ENCODE results near the gene R3HCC1L. TPM values are rescaled to one million over a fixed set of nuclear protein-coding genes. Genes with fewer than 3 reads are reported as not detected.

Gene R3HCC1L
- total and polyA plus RNA-seq, 2 of the 4 experiments (the other 2 are of a cell fraction): 8.3 to 14.7 TPM

DNA sequence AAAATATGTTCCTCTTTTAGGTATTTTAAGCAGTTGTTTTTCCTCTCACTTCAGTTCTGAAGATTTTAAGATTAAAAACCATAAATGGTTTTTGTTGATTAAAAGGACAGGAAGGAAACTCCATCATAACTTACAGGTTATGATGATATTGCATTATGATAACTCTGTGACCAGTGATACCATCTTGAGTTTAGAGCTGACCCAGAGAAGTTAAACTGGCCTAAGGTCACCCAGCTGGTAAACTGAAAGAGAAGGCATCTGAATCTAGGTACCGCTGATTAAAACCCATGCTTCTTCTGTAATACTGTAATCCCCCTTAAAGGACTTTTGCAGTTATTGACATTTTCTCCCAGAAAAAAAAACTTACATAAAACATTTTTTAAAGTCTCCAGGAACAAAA is 103.9 kb downstream of the R3HCC1L start:
- H4K91ac ChIP-seq (ENCODE audit: insufficient read depth, low read depth, low read length): no peak overlapping the region
- no peak for TF ChIP-seq RAD21 (IDR thresholded peaks at IDR 0.05; ENCODE audit: low read length)
- no peak for TF ChIP-seq RCOR1 (IDR thresholded peaks at IDR 0.05; ENCODE audit: insufficient replicate concordance, low read length)
- TF ChIP-seq BHLHE40 (IDR thresholded peaks at IDR 0.05; ENCODE audit: low read depth, low read length): no peak
- TF ChIP-seq SMC3 (IDR thresholded peaks at IDR 0.05; ENCODE audit: low read depth, low read length): no peak
- TF ChIP-seq, protein P1, sequence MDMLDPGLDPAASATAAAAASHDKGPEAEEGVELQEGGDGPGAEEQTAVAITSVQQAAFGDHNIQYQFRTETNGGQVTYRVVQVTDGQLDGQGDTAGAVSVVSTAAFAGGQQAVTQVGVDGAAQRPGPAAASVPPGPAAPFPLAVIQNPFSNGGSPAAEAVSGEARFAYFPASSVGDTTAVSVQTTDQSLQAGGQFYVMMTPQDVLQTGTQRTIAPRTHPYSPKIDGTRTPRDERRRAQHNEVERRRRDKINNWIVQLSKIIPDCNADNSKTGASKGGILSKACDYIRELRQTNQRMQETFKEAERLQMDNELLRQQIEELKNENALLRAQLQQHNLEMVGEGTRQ (IDR thresholded peaks at IDR 0.05; ENCODE audit: low read depth, low read length): no peak
- TF ChIP-seq, protein P2, sequence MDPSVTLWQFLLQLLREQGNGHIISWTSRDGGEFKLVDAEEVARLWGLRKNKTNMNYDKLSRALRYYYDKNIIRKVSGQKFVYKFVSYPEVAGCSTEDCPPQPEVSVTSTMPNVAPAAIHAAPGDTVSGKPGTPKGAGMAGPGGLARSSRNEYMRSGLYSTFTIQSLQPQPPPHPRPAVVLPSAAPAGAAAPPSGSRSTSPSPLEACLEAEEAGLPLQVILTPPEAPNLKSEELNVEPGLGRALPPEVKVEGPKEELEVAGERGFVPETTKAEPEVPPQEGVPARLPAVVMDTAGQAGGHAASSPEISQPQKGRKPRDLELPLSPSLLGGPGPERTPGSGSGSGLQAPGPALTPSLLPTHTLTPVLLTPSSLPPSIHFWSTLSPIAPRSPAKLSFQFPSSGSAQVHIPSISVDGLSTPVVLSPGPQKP (IDR thresholded peaks at IDR 0.05; ENCODE audit: borderline replicate concordance, low read depth, low read length): no peak
- TF ChIP-seq POLR2A (IDR thresholded peaks at IDR 0.05; ENCODE audit: low read depth, low read length): no peak
- TF ChIP-seq, protein P3, sequence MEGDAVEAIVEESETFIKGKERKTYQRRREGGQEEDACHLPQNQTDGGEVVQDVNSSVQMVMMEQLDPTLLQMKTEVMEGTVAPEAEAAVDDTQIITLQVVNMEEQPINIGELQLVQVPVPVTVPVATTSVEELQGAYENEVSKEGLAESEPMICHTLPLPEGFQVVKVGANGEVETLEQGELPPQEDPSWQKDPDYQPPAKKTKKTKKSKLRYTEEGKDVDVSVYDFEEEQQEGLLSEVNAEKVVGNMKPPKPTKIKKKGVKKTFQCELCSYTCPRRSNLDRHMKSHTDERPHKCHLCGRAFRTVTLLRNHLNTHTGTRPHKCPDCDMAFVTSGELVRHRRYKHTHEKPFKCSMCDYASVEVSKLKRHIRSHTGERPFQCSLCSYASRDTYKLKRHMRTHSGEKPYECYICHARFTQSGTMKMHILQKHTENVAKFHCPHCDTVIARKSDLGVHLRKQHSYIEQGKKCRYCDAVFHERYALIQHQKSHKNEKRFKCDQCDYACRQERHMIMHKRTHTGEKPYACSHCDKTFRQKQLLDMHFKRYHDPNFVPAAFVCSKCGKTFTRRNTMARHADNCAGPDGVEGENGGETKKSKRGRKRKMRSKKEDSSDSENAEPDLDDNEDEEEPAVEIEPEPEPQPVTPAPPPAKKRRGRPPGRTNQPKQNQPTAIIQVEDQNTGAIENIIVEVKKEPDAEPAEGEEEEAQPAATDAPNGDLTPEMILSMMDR (conservative IDR thresholded peaks at IDR 0.05; ENCODE audit: low read depth, low read length): no peak
- no peak for TF ChIP-seq FOS (IDR thresholded peaks at IDR 0.05; ENCODE audit: low read depth, low read length)
- no peak for TF ChIP-seq CHD1 (IDR thresholded peaks at IDR 0.05; ENCODE audit: low read depth, low read length)
- no peak for TF ChIP-seq NFE2L2 (IDR thresholded peaks at IDR 0.05; ENCODE audit: low read depth, low read length)
- no peak for TF ChIP-seq MAFK (IDR thresholded peaks at IDR 0.05; ENCODE audit: low read depth, low read length)
- TF ChIP-seq CEBPB (IDR thresholded peaks at IDR 0.05; ENCODE audit: low read depth, low read length): no peak
- no peak for TF ChIP-seq MAZ (IDR thresholded peaks at IDR 0.05; ENCODE audit: borderline replicate concordance, low read depth, low read length)
- no peak for TF ChIP-seq RFX5 (IDR thresholded peaks at IDR 0.05; ENCODE audit: low read depth, low read length)
- no peak overlapping the region for H2BK120ac ChIP-seq (ENCODE audit: low read depth, low read length)
- no peak overlapping the region for H3K4ac ChIP-seq (ENCODE audit: low read depth, low read length)
- no peak overlapping the region for H4K8ac ChIP-seq (ENCODE audit: low read depth in 2 of 2, low read length in 2 of 2)
- H3K9ac ChIP-seq (ENCODE audit: low read depth, low read length): no peak overlapping the region
- H2BK5ac ChIP-seq (ENCODE audit: low read depth, low read length, poor library complexity, severe bottlenecking): no peak overlapping the region
- no peak overlapping the region for H3K23ac ChIP-seq (ENCODE audit: low read depth, low read length)
- DNase-seq (no peak), ATAC-seq (ENCODE audit: low read depth) (no peak)
- ChIA-PET CTCF (interaction anchor here (0.9 to 1.3 kb wide), 2 partner anchors 24 to 68 kb away, joined by 4 read pairs; no protein-coding TSS in a partner anchor), POLR2A (ENCODE audit: unreplicated experiment) (no interaction called here)
- no peak overlapping the region for H3K18ac ChIP-seq (ENCODE audit: low read depth, low read length)
- dilution Hi-C loops (cut with HindIII; ENCODE audit: low sequenced_read_pairs, unreplicated experiment): no loop called here
- H3K14ac ChIP-seq (replicated peaks; ENCODE audit: low read depth, low read length): no peak overlapping the region
- H3K9me3 ChIP-seq (ENCODE audit: control insufficient read depth, insufficient read depth, low read length): no peaks in the 10 kb centered on the region
- H2BK20ac ChIP-seq (ENCODE audit: low read depth, low read length): no peak overlapping the region
- H3K56ac ChIP-seq (ENCODE audit: extremely low read depth, insufficient read depth, low read length): no peak overlapping the region
- no peak overlapping the region for H2BK15ac ChIP-seq (ENCODE audit: low read depth, low read length)
- no peak overlapping the region for H3K4me2 ChIP-seq (ENCODE audit: low read depth, low read length)
- intact Hi-C loops (cut with micrococcal nuclease): no loop called here
- peaks cover 9% of the 10 kb centered on the region for H3K36me3 ChIP-seq (ENCODE audit: control insufficient read depth, insufficient read depth, low read length)
- no peak overlapping the region for H2AK5ac ChIP-seq (ENCODE audit: low read depth, low read length)
- H3K27ac ChIP-seq (ENCODE audit: insufficient read depth, low read length): no peak overlapping the region
- no peak overlapping the region for H3K4me3 ChIP-seq (ENCODE audit: insufficient read depth, low read depth, low read length)
- in situ Hi-C loops (cut with MboI; ENCODE audit: low sequenced_read_pairs): no loop called here
- no peaks in the 10 kb centered on the region for H4K20me1 ChIP-seq (ENCODE audit: insufficient read depth, low read length)
- no peak overlapping the region for H2AFZ ChIP-seq (replicated peaks; ENCODE audit: low read length, poor library complexity)
- H3K79me1 ChIP-seq (ENCODE audit: low read depth in 1 of 2, low read length in 2 of 2): no peaks in the 10 kb centered on the region; a peak in 1 of 4 replicates
- H3K27me3 ChIP-seq (ENCODE audit: control insufficient read depth, insufficient read depth, low read length): no peaks in the 10 kb centered on the region
- BruUV-seq (replicated peaks): no TSS peak
- no peaks in the 10 kb centered on the region for H3K9me1 ChIP-seq (ENCODE audit: insufficient read depth, low read length)
- no peak overlapping the region for H2AK9ac ChIP-seq (replicated peaks; ENCODE audit: low read depth, low read length, poor library complexity)
- no CpG with 5 or more reads among the region's 1 CpG for WGBS, 2 experiments (ENCODE audit: extremely low coverage in 2 of 2, insufficient read length in 1 of 2)
- no peaks in the 10 kb centered on the region for H3K4me1 ChIP-seq (ENCODE audit: control insufficient read depth, insufficient read depth, low read length)
- H4K5ac ChIP-seq (ENCODE audit: low read depth, low read length): no peak overlapping the region
